Karpas-422 (cell line): ENCODE results near the gene ADM. TPM values are rescaled to one million over a fixed set of nuclear protein-coding genes. Genes with fewer than 3 reads are reported as not detected.

Experiments
- DNase-seq: peaks from one replicate; pipeline ENCODE4 v3.0.0-alpha.2; 2015
- H2AFZ ChIP-seq: fragments of 200-600 bp; sonication (generic); 2 replicates; pipeline ENCODE4 v1.6.1; 2014; ENCODE audit warnings: antibody characterized with exemption, low read length, mixed read lengths
- H3K27ac ChIP-seq: fragments of 200-600 bp; sonication (generic); 2 replicates; pipeline ENCODE4 v1.5.1; 2014; ENCODE audit warnings: mild to moderate bottlenecking, low read length, moderate library complexity
- H3K27me3 ChIP-seq: fragments of 200-600 bp; sonication (generic); 2 replicates; pipeline ENCODE4 v1.6.1; 2014; ENCODE audit warnings: low read length, mixed read lengths
- H3K36me3 ChIP-seq: fragments of 200-600 bp; sonication (generic); 2 replicates; pipeline ENCODE4 v1.6.1; 2014; ENCODE audit warnings: low read length, mixed read lengths; ENCODE audit not compliant: insufficient read depth
- H3K4me1 ChIP-seq: fragments of 200-600 bp; sonication (generic); 2 replicates; pipeline ENCODE4 v1.6.1; 2014; ENCODE audit warnings: mild to moderate bottlenecking, low read length, mixed read lengths
- H3K4me2 ChIP-seq: fragments of 200-600 bp; sonication (generic); 2 replicates; pipeline ENCODE4 v1.6.1; 2014; ENCODE audit warnings: low read length, low read depth, mild to moderate bottlenecking; ENCODE audit not compliant: poor library complexity, severe bottlenecking
- H3K4me3 ChIP-seq: fragments of 200-600 bp; sonication (generic); 2 replicates; pipeline ENCODE4 v1.5.1; 2014; ENCODE audit warnings: mild to moderate bottlenecking, antibody characterized with exemption, low read length, mixed read lengths
- H3K79me2 ChIP-seq: fragments of 200-600 bp; sonication (generic); 2 replicates; pipeline ENCODE4 v1.6.1; 2014; ENCODE audit warnings: mild to moderate bottlenecking, low read length, mixed read lengths
- H3K9ac ChIP-seq: fragments of 200-600 bp; sonication (generic); 2 replicates; pipeline ENCODE4 v1.6.0; 2014; ENCODE audit warnings: low read length
- H3K9me2 ChIP-seq: fragments of 200-600 bp; sonication (generic), shearing (Covaris generic); replicated peaks from 2 replicates; pipeline ENCODE4 v1.6.0; 2014; ENCODE audit warnings: mild to moderate bottlenecking, low read length, moderate library complexity; ENCODE audit not compliant: insufficient read depth
- H3K9me3 ChIP-seq: fragments of 300-700, 200-600 bp; sonication (generic); 2 replicates; pipeline ENCODE4 v1.6.1; 2014; ENCODE audit warnings: low read length, mixed read lengths
- H4K20me1 ChIP-seq: fragments of 200-600 bp; sonication (generic); 2 replicates; pipeline ENCODE4 v1.6.1; 2014; ENCODE audit warnings: mild to moderate bottlenecking, antibody characterized with exemption, low read length, low read depth; ENCODE audit not compliant: insufficient read depth
- total RNA-seq: library from RNA; depleted of rRNA; stranded (reverse); fragments of >200 nt; shearing (Covaris generic); gene quantifications from 2 replicates; pipeline ENCODE4 v1.2.3, GENCODE V29; 2014; ENCODE audit warnings: low replicate concordance

The ADM gene
- total RNA-seq, 1 experiment from 2014 or later: not detected

DNA sequence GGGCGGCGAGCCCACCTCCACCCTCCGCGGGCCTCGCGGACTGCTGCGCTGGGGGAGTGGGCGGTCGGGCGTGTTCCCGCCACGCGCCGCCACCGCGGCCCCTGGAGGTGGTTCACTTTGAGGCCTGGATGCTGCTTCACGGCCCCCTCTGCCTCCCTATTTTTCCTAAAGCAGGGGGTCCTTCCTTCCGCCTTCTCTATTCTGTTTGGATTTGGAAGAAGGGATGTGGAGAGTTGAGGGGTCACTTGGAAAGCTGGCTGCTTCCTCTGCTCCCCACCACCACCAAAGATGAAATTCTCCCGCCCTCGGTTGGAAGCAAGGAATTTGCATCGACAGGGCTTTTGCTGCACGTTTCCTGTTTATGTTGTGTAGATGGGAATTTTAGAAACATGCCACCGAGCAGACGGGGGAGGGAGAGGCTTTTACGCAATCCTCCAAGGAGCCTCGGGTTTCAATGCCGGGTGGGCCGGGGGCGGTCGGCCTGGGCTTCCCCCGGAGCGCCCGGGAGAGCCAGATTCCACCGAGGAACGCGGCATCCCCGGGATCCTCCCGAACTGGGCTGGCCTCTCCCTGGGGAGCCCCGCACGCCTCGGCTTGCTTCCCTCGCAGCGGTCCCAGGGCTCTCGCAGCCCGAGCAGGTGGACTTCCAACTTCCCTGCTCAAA is 10.5 kb upstream of the ADM start:
- DNase-seq: peak; percentile 37
- peak overlapping the region; percentile 81 for H3K9ac ChIP-seq

DNA sequence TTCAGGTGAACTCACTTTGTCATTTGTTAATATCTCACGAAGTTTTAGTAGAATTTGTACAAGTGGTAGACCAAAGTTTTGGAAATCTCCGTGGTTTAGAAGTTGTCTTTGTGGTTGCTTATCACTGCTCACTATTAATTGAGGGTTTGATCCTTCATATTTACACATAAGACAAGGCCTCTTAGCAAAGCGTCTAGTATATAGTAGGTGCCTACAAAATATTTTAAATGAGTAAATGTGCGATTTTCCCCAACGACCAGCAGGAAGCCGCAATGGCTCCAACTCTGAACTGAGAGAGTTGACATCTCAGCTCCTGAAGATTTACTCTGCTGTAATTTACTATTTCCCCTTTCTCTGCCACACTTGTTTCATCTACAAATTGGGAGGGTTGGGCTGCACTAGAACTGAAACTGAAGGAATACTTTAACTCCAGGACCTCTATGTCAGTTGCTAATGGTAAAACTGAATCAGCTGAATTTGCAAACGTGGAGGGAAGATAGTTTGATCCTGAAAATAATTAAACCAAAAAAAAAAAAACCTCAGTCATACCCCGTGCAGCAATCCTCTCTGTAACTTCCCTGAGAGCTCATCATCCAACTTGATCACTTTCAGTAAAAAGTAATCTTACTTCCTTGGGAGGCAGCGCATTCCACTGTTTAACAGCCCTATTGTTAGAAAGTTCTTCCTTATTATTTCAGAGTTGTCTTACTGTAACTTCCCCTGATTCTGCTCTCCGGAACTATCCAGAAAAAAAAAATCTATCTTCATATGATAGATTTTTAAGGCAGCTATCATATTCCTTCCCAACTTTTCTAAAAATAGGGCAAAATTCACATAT is 9.6 kb upstream of the ADM start:
- H3K9me2 ChIP-seq: no peaks in the 10 kb centered on the region
- H3K9me3 ChIP-seq: no peaks in the 10 kb centered on the region
- H3K27ac ChIP-seq: no peak overlapping the region
- H3K36me3 ChIP-seq: no peaks in the 10 kb centered on the region
- no peak overlapping the region for H3K4me3 ChIP-seq
- H3K79me2 ChIP-seq: no peaks in the 10 kb centered on the region
- DNase-seq: no peak
- H4K20me1 ChIP-seq: peaks cover under 1% of the 10 kb centered on the region; the same call in 1 of the 2 replicates
- no peak overlapping the region for H3K9ac ChIP-seq
- no peak overlapping the region for H2AFZ ChIP-seq
- peaks cover 15% of the 10 kb centered on the region for H3K4me1 ChIP-seq
- H3K4me2 ChIP-seq: peak overlapping the region; percentile 92
- no peaks in the 10 kb centered on the region for H3K27me3 ChIP-seq

More for the DNA sequence above, 10.5 kb upstream of the ADM start:
- Histone ChIP-seq H3K4me1 (peaks cover 15% of the 10 kb centered on the region), H3K36me3 (no peaks in the 10 kb centered on the region), H3K9me2 (no peaks in the 10 kb centered on the region), H3K9me3 (no peaks in the 10 kb centered on the region), H3K4me3 (peak overlapping the region; percentile 89), H2AFZ (peak overlapping the region; percentile 100), H3K4me2 (peak overlapping the region; percentile 92), H4K20me1 (peaks cover 5% of the 10 kb centered on the region; the same call in 1 of the 2 replicates), H3K27ac (no peak overlapping the region), H3K79me2 (no peaks in the 10 kb centered on the region), H3K27me3 (no peaks in the 10 kb centered on the region)

DNA sequence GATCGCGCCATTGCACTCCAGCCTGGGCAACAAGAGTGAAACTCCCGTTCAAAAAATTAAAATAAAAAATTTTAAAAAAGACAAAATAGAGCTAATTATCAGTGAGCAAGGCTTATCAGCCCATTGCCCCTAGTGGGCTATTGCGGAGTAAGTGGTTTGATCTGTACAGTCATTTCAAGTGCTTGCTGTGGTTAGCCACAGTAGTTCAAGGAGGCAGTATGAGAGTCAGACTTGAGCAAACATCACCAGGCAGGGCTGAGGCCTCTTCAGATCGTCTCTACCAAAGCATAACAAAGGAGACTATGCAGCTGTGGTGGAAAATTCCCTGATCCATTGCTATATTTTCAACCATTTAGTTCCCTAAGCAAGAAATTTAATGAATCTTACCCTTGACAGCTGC is 6.5 kb upstream of the ADM start:
- Histone ChIP-seq H3K27ac (no peak overlapping the region), H3K4me2 (no peak overlapping the region), H3K9me2 (no peaks in the 10 kb centered on the region), H3K27me3 (no peaks in the 10 kb centered on the region), H2AFZ (no peak overlapping the region), H3K79me2 (no peaks in the 10 kb centered on the region), H3K9ac (no peak overlapping the region), H4K20me1 (no peaks in the 10 kb centered on the region), H3K9me3 (no peaks in the 10 kb centered on the region), H3K4me1 (peaks cover 17% of the 10 kb centered on the region), H3K4me3 (no peak overlapping the region), H3K36me3 (no peaks in the 10 kb centered on the region)
- DNase-seq: no peak

DNA sequence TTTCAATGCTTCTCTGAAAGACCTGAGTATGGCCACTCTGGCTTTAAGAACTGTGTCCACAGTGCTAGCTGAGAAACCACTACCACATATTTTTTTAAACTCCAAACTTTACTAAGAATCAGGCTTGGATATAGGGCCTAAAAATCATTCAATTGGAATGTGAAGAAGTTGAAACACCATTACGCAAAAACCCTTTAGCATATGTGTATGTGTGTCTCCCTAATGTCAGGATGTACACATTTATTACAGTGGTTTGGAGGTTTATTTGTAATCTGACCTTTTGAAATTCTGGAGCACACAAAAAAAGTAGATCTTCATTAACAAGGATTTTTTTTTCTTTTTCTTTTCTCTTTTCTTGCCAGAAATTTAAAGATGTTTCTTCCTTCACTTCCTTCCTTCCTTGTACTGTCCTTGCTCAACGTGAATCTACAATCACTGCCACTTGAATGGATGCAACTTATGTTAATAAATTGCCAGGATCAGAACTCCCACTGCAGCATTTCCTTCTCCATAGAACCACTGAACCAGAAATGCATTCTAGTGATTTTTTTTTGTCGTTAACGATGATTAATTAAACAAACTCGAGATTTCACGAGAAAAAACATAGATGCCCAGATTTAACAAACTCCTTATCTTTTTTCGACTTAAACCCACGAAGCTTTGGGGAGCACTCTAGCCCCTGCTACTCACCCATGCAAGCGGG is 3.1 kb upstream of the ADM start:
- Histone ChIP-seq H3K4me3 (no peak overlapping the region), H3K9ac (no peak overlapping the region), H3K4me1 (peaks cover 15% of the 10 kb centered on the region)

DNA sequence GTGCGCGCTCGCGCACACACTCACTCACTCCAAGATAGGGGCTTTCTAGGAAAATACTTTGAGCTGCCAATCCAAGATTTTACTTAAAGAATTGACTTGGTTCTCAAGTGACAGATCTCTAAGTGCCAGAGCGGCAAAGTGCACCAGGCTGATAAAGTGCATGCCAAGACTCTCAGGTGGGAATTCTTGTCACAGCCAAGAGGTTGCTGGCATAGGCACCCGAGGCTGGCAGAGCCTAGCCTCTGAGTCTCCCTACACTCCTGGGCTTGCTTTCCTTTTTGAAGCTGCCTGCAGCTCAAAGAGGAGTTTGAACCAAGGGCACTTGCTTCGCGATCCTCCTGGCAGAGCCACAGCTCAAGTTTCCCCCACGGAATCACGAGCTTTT is 2.5 kb upstream of the ADM start:
- Histone ChIP-seq H3K9ac (peak overlapping the region; percentile 62), H3K9me3 (no peaks in the 10 kb centered on the region), H3K4me2 (peak overlapping the region; percentile 80), H2AFZ (peak overlapping the region; percentile 81; the same call in 1 of the 2 replicates), H3K27me3 (no peaks in the 10 kb centered on the region), H3K4me3 (peak overlapping the region; percentile 76), H3K9me2 (no peaks in the 10 kb centered on the region), H3K36me3 (no peaks in the 10 kb centered on the region), H3K79me2 (no peaks in the 10 kb centered on the region), H3K27ac (no peak overlapping the region), H4K20me1 (no peaks in the 10 kb centered on the region), H3K4me1 (peaks cover 15% of the 10 kb centered on the region)
- no peak for DNase-seq

More for the DNA sequence above, 3.1 kb upstream of the ADM start:
- no peaks in the 10 kb centered on the region for H3K9me3 ChIP-seq
- H2AFZ ChIP-seq: no peak overlapping the region
- H4K20me1 ChIP-seq: no peaks in the 10 kb centered on the region
- no peak for DNase-seq
- no peaks in the 10 kb centered on the region for H3K36me3 ChIP-seq
- no peak overlapping the region for H3K4me2 ChIP-seq
- H3K27ac ChIP-seq: no peak overlapping the region
- H3K9me2 ChIP-seq: no peaks in the 10 kb centered on the region
- no peaks in the 10 kb centered on the region for H3K79me2 ChIP-seq
- H3K27me3 ChIP-seq: no peaks in the 10 kb centered on the region

DNA sequence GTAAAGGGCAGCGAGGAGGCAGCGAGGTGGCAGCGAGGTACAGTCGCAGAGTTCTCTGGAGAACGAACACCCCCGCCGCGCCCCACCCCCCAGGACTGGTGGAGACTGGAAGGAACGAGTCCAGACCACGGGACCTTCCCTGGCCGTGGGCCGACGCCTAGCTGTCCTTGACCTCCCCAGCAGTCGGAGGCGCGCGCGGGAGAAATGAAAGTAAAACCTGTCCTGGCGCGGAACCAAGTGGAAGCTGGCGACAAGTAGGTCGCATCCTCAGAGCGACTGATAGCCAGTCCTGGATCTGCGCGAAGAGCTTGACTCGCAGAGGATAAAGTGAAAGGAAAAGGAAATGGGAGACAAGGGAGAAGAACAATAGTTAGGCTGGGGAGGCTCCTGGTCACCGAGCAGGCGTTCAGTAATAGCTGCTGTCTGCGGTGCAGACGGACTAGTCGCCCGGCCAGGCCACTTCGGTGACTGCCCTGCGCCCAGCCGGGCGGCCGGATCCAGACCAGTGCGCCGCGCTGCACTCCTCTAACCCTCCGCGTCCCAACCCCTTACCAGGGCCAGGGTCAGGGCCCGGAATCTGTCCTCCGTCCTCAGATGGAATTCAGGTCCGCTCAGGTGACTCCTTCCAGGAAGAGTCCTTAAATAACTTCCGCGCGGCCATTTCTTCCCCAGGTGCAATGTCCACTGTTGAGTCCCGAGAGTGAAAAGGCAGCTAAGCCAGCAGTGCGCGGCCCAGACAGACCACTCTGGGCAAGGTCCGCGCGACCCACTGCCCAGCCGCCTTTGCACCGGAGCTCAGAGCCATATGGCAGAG is 1.9 kb upstream of the ADM start:
- Histone ChIP-seq H3K9me2 (no peaks in the 10 kb centered on the region), H3K4me2 (peak overlapping the region; percentile 80), H3K9me3 (no peaks in the 10 kb centered on the region), H3K4me1 (peaks cover 18% of the 10 kb centered on the region), H3K79me2 (no peaks in the 10 kb centered on the region), H3K9ac (peak overlapping the region; percentile 62), H3K27ac (no peak overlapping the region), H3K27me3 (no peaks in the 10 kb centered on the region), H3K4me3 (peak overlapping the region; percentile 76), H4K20me1 (no peaks in the 10 kb centered on the region), H3K36me3 (no peaks in the 10 kb centered on the region), H2AFZ (peak overlapping the region; percentile 81; the same call in 1 of the 2 replicates)
- peak; percentile 64 for DNase-seq

DNA sequence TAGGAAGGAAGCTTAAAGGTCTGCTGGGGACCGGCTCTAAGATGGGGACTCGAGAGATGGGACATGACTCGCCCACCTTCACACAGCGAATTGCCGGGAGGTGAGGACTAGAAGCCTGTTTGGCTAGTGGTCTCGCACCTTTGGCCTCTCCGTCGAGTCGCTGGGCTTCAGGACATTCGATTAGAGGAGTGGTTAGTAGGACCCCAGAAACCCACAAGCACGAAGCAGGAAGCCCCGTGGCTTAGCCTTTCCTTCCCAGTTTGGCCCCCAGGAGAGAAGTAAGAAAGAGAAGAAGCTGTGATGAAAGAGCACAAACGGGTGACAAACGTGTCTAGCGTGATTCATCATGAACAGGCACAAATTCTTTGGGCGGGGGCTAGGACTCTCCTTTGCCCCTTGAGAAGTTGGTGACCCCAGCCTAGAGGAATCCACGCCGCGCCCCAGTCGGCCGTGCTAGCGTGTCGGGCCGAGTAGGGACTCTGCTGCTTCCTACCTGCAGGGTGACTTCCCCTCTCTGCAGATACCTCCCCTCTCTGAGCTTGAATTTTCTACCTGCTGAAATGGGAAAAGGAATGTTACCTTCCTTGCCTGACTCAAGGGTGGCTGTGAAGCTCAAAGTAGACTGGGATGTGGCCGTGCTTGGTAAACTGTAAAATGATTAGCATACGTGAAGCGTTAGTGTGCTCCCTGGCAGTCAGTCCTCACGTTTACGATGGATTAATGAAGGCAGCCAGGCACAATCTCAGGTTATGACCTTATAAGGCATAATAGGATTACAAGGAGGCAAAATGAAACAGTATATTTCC is 1.1 kb upstream of the ADM start:
- Histone ChIP-seq H3K9me3 (no peaks in the 10 kb centered on the region), H3K27ac (no peak overlapping the region), H3K4me3 (peak overlapping the region; percentile 76), H3K79me2 (no peaks in the 10 kb centered on the region), H3K27me3 (no peaks in the 10 kb centered on the region), H3K9ac (peak overlapping the region; percentile 62), H3K4me2 (peak overlapping the region; percentile 80), H3K36me3 (no peaks in the 10 kb centered on the region), H3K4me1 (peaks cover 24% of the 10 kb centered on the region), H4K20me1 (no peaks in the 10 kb centered on the region), H2AFZ (peak overlapping the region; percentile 81; the same call in 1 of the 2 replicates), H3K9me2 (no peaks in the 10 kb centered on the region)
- DNase-seq: no peak
